K562 (cell line): ENCODE measurements around the gene ERMP1. TPM values are rescaled to one million over a fixed set of nuclear protein-coding genes. Genes with fewer than 3 reads are reported as not detected.

ENCODE experiments used
- BCL6 ChIP-seq: fragments of 250-450 bp; sonication (Bioruptor Pico); IDR thresholded peaks from 2 replicates; pipeline ENCODE4 v1.4.0; 2020
- C11orf30 ChIP-seq: fragments of 450-650 bp; IDR thresholded peaks from 2 replicates; pipeline ENCODE4 v1.6.1; 2016; ENCODE audit warnings: low read depth, mild to moderate bottlenecking
- CBFB ChIP-seq: sonication (generic); formaldehyde crosslinking; IDR thresholded peaks from 2 replicates; pipeline ENCODE4 v1.4.0; 2020; ENCODE audit warnings: mild to moderate bottlenecking, missing genetic modification reagents
- CXXC5 ChIP-seq: fragments of 250-450 bp; sonication (Bioruptor Pico); IDR thresholded peaks from 2 replicates; pipeline ENCODE4 v1.8.0; 2022; ENCODE audit warnings: inconsistent platforms, mild to moderate bottlenecking, moderate library complexity
- FOXA1 ChIP-seq: fragments of 450-650 bp; IDR thresholded peaks from 2 replicates; pipeline ENCODE4 v1.6.1; 2016; ENCODE audit warnings: mild to moderate bottlenecking, borderline replicate concordance
- HDAC6 ChIP-seq: IDR thresholded peaks from 2 replicates; pipeline ENCODE4 v1.6.1; 2012; ENCODE audit warnings: low read depth, mild to moderate bottlenecking, control low read depth, inconsistent platforms, low read length, moderate library complexity
- LARP7 ChIP-seq: fragments of 450-650 bp; IDR thresholded peaks from 2 replicates; pipeline ENCODE4 v1.6.1; 2016
- MXI1 ChIP-seq: IDR thresholded peaks from 2 replicates; pipeline ENCODE4 v1.6.1; 2011; ENCODE audit warnings: low read depth, mild to moderate bottlenecking, improper control_type of control experiment, low read length
- TAF7 ChIP-seq: fragments of 450-650 bp; IDR thresholded peaks from 2 replicates; pipeline ENCODE4 v1.6.1; 2016; ENCODE audit warnings: missing genetic modification characterization, missing compliant biosample characterization
- TFE3 ChIP-seq: fragments of 450-650 bp; formaldehyde crosslinking; IDR thresholded peaks from 2 replicates; pipeline ENCODE4 v1.4.0; 2020; ENCODE audit warnings: mild to moderate bottlenecking, mixed read lengths
- ZFX ChIP-seq: sonication (generic); formaldehyde crosslinking; IDR thresholded peaks from 2 replicates; pipeline ENCODE4 v1.8.0; 2022; ENCODE audit warnings: mild to moderate bottlenecking, missing genetic modification reagents, moderate library complexity
- ZNF217 ChIP-seq: sonication (generic); formaldehyde crosslinking; IDR thresholded peaks from 2 replicates; pipeline ENCODE4 v1.8.0; 2022; ENCODE audit warnings: mild to moderate bottlenecking, missing genetic modification reagents
- ZNF316 ChIP-seq: fragments of 450-650 bp; IDR thresholded peaks from 2 replicates; pipeline ENCODE4 v1.6.1; 2016
- ZSCAN29 ChIP-seq: fragments of 450-650 bp; IDR thresholded peaks from 2 replicates; pipeline ENCODE4 v1.6.1; 2017
- polyA plus RNA-seq, 8 experiments: library from polyadenylated mRNA; depleted of rRNA in 4 of 8; stranded (reverse) in 5 of 8; unstranded in 3 of 8; fragments of >200 nt; fragmentation: Nextera tagmentation in 2 of 8; fragmentation: Illumina TruSeq in 1 of 8; extraction: Ambion mirVana in 2 of 8; extraction: Trizol in 1 of 8; gene quantifications; 2 replicates each; pipeline versions ENCODE4 v1.2.1 to v1.2.3, GENCODE V29; 2011 to 2014; ENCODE audit warnings: inconsistent platforms in 1 of 8, missing spikeins in 1 of 8
- total RNA-seq, 7 experiments: library from RNA; depleted of rRNA in 6 of 7; stranded (reverse); fragments of >200 nt in 6 of 7; fragmentation: Illumina TruSeq in 2 of 7; extraction: Trizol in 2 of 7; gene quantifications; 2 replicates each; pipeline versions ENCODE4 v1.2.1 to v1.2.3, GENCODE V29; 2011 to 2021; ENCODE audit warnings: low replicate concordance in 1 of 7
- TF ChIP-seq, protein P1 (sequence below), 2 experiments: fragments of 450-650 bp; formaldehyde crosslinking in 1 of 2; IDR thresholded peaks; 2 replicates each; pipeline versions ENCODE4 v1.4.0 to v1.6.1; 2014 to 2020; ENCODE audit warnings: mild to moderate bottlenecking in 2 of 2, borderline replicate concordance in 1 of 2, low read depth in 1 of 2
- TF ChIP-seq, protein P2 (sequence below): fragments of 250-450 bp; sonication (Bioruptor Pico); IDR thresholded peaks from 2 replicates; pipeline ENCODE4 v1.8.0; 2021; ENCODE audit warnings: moderate library complexity, mild to moderate bottlenecking, inconsistent platforms
- TF ChIP-seq, protein P3 (sequence below): sonication (generic); formaldehyde crosslinking; IDR thresholded peaks from 2 replicates; pipeline ENCODE4 v1.8.0; 2022; ENCODE audit warnings: mild to moderate bottlenecking, missing genetic modification reagents
- TF ChIP-seq, protein P4 (sequence below), 3 experiments: IDR thresholded peaks in 2 of 3; conservative IDR thresholded peaks in 1 of 3; 2 replicates each; pipeline ENCODE4 v1.5.1; 2011 to 2012; ENCODE audit warnings: low read length in 3 of 3, mild to moderate bottlenecking in 3 of 3, control low read depth in 2 of 3, improper control_type of control experiment in 1 of 3, inconsistent platforms in 1 of 3, low read depth in 1 of 3, mixed read lengths in 1 of 3, moderate library complexity in 1 of 3; ENCODE audit not compliant: insufficient read depth in 2 of 3

ERMP1 gene
- total and polyA plus RNA-seq, 9 of the 15 experiments (the other 6 are each of a cell fraction or from before 2014, with no cell fraction given): 2.5 to 26.3 (median 12.6) TPM

GRCh38 chr9:5876711-5877110 lies 43.8 kb upstream of the ERMP1 start (continued):
- TF ChIP-seq, protein P1, sequence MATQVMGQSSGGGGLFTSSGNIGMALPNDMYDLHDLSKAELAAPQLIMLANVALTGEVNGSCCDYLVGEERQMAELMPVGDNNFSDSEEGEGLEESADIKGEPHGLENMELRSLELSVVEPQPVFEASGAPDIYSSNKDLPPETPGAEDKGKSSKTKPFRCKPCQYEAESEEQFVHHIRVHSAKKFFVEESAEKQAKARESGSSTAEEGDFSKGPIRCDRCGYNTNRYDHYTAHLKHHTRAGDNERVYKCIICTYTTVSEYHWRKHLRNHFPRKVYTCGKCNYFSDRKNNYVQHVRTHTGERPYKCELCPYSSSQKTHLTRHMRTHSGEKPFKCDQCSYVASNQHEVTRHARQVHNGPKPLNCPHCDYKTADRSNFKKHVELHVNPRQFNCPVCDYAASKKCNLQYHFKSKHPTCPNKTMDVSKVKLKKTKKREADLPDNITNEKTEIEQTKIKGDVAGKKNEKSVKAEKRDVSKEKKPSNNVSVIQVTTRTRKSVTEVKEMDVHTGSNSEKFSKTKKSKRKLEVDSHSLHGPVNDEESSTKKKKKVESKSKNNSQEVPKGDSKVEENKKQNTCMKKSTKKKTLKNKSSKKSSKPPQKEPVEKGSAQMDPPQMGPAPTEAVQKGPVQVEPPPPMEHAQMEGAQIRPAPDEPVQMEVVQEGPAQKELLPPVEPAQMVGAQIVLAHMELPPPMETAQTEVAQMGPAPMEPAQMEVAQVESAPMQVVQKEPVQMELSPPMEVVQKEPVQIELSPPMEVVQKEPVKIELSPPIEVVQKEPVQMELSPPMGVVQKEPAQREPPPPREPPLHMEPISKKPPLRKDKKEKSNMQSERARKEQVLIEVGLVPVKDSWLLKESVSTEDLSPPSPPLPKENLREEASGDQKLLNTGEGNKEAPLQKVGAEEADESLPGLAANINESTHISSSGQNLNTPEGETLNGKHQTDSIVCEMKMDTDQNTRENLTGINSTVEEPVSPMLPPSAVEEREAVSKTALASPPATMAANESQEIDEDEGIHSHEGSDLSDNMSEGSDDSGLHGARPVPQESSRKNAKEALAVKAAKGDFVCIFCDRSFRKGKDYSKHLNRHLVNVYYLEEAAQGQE (IDR thresholded peaks at IDR 0.05; ENCODE audit: borderline replicate concordance): peak; percentile 15; the same call in 1 of the 2 replicates
- TF ChIP-seq, protein P1 (CRISPR knock-in tag; IDR thresholded peaks at IDR 0.05; ENCODE audit: low read depth): no peak
- TF ChIP-seq ZNF316: peak; percentile 64
- no peak for TF ChIP-seq ZSCAN29
- TF ChIP-seq, protein P2, sequence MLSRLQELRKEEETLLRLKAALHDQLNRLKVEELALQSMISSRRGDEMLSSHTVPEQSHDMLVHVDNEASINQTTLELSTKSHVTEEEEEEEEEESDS (CRISPR knock-in tag): no peak
- TF ChIP-seq LARP7: no peak
- TF ChIP-seq HDAC6: no peak
- TF ChIP-seq TAF7 (tag): no peak
- TF ChIP-seq TFE3: no peak
- TF ChIP-seq BCL6 (CRISPR knock-in tag): no peak
- peak; percentile 60 for TF ChIP-seq C11orf30
- TF ChIP-seq, protein P3, sequence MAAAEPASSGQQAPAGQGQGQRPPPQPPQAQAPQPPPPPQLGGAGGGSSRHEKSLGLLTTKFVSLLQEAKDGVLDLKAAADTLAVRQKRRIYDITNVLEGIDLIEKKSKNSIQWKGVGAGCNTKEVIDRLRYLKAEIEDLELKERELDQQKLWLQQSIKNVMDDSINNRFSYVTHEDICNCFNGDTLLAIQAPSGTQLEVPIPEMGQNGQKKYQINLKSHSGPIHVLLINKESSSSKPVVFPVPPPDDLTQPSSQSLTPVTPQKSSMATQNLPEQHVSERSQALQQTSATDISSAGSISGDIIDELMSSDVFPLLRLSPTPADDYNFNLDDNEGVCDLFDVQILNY (CRISPR knock-in tag): no peak
- no peak for TF ChIP-seq ZNF217 (CRISPR knock-in tag)
- no peak for TF ChIP-seq CBFB
- no peak for TF ChIP-seq MXI1
- TF ChIP-seq FOXA1: no peak
- no peak for TF ChIP-seq ZFX (CRISPR knock-in tag)
- TF ChIP-seq, protein P4, sequence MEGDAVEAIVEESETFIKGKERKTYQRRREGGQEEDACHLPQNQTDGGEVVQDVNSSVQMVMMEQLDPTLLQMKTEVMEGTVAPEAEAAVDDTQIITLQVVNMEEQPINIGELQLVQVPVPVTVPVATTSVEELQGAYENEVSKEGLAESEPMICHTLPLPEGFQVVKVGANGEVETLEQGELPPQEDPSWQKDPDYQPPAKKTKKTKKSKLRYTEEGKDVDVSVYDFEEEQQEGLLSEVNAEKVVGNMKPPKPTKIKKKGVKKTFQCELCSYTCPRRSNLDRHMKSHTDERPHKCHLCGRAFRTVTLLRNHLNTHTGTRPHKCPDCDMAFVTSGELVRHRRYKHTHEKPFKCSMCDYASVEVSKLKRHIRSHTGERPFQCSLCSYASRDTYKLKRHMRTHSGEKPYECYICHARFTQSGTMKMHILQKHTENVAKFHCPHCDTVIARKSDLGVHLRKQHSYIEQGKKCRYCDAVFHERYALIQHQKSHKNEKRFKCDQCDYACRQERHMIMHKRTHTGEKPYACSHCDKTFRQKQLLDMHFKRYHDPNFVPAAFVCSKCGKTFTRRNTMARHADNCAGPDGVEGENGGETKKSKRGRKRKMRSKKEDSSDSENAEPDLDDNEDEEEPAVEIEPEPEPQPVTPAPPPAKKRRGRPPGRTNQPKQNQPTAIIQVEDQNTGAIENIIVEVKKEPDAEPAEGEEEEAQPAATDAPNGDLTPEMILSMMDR (IDR thresholded peaks at IDR 0.05 in 2 of 3, conservative IDR thresholded peaks at IDR 0.05 in 1 of 3; ENCODE audit: insufficient read depth in 2 of 3, low read depth in 1 of 3, low read length in 3 of 3): peak in 2 of 3 experiments; percentile 17; a peak in 2 of 6 replicates
- TF ChIP-seq CXXC5: no peak
